ENCODE data around the gene C2CD4C.
"Not testable (repeated sequence)": the region's sequence is repeated elsewhere in the genome, so short reads cannot be mapped to it uniquely, and the experiment has no call there.

The C2CD4C gene

DNA sequence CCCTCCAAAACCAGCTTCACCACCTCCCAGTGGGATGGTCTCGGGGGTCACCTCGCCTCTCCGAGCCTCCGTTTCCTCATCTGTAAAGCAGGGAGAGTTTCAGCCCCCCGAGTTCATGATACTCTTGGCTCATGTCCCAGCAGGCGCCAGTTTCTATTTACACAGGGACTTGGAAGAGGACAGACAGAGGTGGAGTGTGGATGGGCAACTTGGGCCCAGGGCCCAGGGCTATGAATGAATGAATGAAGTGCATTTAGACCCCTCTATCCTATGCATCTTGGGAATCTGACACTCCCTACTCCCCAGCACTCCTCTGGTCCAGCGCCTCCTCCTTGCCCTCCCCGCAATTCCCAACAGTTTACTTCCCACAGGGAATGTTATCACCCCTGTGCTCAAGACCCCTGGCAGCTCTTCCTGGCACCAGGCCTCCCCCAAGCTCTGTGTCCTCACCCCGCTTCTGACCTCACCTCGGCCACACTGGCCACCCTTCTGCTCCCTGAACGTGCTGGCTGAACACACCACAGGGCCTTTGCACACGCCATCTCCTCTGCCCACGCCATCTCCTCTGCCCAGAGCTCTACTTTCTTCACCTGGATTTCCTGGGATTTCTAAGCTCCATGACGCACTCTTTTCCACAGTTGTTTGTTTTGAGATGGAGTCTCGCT lies 4.9 kb upstream of the C2CD4C start:
- no peak for DNase-seq (ENCODE audit: low spot score)

GRCh38 chr19:412356-413355 lies 3.7 kb upstream of the C2CD4C start:
- peak; percentile 78 for DNase-seq (ENCODE audit: low spot score)

DNA sequence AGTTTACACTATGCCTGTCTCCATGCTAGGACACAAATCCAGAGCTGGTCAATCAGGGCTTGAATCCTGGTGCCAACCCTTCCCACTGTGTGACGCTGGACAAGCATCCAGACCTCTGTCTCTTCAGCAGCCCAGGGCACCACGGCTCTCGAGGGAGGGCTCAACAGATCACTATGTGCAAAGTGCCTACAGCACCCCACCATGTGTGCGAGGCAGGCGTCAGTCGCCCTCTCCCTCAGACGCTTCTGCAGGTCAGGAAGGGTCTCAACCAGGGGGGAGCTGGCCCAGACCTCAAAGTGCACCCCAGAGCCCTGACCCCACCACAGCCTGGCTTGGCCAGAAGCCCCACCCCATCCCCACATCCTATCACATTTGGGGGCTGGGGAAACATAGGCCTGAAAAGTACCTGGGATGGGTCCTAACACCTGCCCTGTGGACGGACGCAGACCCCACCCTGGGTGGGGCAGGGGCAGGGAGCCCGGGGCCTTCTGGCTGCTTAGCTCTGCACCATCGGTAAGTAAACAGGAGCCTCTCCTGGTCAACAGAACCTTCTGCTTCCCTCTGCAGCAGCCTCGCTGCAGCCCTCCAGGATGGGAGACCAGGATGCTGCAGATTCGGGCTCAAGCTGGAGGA lies 2.9 kb upstream of the C2CD4C start:
- DNase-seq (ENCODE audit: low spot score), result no peak

DNA sequence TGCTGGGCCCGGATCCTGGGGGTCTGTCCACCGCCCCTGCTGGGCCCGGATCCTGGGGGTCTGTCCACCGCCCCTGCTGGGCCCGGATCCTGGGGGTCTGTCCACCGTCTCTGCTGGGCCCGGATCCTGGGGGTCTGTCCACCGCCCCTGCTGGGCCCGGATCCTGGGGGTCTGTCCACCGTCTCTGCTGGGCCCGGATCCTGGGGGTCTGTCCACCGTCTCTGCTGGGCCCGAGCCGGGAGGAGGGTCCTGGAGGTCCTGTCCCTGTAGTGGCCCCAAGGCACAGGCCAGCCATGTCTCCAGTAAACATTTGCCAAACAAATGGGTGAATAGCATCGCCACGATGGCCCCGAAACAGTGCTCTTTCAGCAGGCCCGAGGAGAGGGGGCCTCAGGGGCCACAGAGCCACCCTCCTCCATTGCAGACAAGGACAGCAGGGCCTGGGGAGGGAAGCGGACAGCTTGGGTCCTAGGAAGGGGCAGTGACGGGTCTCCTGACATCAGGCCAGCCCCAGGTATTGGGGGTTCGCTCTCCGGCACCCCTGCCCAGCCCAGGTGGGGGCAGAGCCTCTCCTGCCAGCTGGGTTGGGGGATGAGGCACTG lies 2.3 kb upstream of the C2CD4C start:
- not testable (repeated sequence) for DNase-seq (ENCODE audit: low spot score)

- DNase-seq (ENCODE audit: low spot score), result no peak
Observed at GRCh38 chr19:410243-410781, 1.4 kb upstream of the C2CD4C start.

DNA sequence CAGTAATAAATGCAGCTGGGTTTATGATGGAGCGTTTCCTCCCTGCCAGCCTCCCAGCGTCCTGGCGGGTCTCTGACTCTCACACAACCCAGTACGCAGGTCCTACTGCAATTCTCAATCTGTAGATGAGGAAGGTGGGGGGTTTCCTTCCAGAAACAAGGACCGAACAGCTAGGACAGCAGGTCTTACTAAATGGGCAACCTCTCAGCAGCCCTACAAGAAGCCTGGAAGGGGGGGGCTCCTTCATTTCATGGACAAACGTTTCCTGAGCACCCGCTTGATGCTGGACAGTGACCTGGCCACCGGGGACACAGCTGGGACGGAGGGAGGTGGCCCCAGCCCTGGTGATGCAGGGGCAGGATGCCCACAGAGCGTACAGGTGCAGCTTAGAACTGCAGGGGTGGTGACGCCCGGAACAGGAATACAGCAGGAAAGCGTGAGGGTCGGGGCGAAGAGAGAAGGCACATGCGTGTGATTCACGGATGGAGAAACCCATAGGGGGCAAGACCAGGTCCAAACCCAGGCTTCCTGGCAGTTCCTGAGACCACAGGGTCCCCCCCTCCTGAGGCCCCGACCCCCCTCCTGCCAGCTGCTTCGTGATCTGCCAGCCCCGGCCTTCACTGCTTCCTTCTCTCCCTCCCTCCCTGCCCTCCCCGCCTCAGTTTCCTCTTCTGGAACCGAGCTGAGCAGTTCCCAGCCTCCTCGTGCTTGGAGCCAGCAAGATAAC lies 732 bp upstream of the C2CD4C start:
- DNase-seq (ENCODE audit: low spot score), result no peak

DNA sequence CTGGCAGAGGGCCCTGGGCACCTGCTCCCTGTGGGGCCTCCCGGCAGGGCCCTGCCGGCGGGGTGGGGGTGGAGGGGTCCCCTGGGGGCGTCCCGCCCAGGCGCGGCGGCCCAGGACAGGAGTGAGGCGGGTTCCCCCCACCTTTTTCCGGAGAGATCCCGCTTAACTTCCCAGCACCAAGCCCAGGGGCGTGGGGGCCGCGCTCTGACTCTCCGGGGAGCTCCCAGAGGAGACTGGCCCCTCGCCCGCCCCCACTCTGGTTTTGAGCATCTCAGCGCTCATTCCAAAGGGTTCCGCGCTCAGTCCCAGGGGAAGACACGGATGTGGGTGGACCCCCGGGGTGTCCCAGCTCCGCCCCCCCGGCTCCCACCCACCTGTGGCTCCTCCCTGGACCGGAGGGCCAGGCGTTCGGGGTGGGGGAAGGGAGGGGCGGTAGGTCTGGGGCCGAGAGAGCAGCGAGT lies 476 bp downstream of the C2CD4C start:
- DNase-seq (ENCODE audit: low spot score), result no peak

DNA sequence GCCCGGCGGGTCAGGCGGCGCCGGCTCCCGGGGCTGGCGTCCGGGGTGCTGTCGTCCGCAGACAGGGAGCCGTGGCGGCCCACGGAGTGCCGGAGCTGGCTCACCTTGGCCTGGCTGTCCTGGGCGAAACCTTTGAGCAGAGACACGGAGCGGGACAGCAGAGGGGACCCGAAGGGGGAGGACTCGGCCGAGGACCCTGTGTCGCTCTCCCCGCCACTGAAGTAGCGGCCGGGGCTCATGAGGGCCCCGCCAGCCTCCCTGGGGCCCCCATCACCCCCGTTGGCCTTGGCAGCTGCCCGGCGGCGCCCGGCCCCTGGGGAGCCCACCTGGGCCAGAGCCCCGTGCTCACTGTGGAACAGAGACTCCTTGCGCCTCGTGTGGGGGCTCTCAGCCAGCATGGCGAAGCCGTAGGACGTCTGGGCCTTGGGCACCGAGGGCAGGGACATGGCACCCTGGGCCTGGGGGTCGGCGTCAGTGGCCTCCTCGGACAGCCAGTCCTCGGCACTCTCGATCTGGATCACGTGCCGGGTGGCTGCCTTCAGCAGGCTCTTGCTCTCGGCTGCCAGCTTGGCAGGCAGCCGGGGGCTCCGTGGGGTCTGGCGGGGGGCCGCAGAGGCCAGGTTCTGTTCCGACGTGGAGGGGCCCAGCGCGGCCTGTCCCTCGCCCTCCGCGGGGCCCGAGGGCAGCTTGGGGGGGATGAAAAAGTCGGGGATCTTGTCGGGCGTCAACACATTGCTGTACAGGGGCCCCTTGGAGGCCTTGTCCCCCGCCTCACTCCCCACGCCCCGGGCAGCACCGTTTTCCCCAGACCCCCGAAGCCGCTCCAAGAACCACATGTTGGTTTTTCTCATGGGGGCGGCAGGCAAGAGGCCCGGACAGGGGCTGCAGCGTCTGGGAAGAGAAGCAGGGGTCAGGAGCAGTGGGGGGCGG lies 1.2 kb downstream of the C2CD4C start:
- no peak for DNase-seq (ENCODE audit: low spot score)

- DNase-seq (ENCODE audit: low spot score), result no peak
Observed at GRCh38 chr19:406971-407510, 1.9 kb downstream of the C2CD4C start.

GRCh38 chr19:406135-406781 lies 2.7 kb downstream of the C2CD4C start:
- no peak for DNase-seq (ENCODE audit: low spot score)

DNA sequence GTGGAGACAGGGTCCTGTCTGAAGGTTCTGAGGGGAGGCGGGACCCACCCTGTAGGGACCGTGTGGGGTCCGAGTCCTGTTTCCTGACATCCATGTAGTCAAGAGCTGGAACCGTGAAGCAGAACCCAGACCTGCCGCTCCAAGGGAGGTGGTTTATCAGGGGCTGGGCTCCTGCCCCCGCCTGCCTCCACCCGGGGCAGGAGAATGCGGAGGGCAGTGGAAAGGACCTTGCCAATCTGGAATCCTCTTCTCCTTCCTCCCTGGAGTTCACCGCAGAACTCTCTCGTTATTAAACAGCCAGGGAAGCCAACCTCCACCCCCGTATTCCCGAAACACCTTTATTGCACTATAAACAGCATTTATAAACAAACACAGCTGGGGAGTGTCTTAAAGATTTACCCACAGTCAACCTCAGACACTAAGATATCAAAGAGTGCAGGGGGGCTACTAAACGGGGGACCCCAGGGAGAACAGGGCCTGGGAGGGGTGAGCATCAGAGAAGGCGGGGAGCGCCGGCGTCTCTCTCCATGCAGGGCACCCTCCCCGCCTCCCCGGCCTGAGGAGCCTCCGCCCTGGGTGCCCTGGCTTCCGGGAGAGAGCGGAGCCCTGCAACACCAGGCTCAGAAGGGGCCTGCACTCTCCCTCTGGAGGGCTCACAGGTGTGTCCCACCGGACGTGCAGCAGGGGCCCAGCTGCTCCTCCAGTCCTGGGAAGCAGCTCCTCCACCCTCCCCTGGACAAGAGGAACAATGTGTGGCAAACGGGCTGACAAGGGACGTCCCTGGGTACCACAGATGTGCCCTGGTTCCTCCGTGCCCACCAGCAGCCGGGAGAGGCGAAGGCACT lies 3.6 kb downstream of the C2CD4C start:
- peak; percentile 7 for DNase-seq (ENCODE audit: low spot score)

GRCh38 chr19:403221-404027 lies 5.5 kb downstream of the C2CD4C start:
- no peak for DNase-seq (ENCODE audit: low spot score)

- no peak for DNase-seq (ENCODE audit: low spot score)
Observed at GRCh38 chr19:402786-403185, 6.2 kb downstream of the C2CD4C start.

- no peak for DNase-seq (ENCODE audit: low spot score)
Observed at GRCh38 chr19:401866-402511, 7.0 kb downstream of the C2CD4C start.

DNA sequence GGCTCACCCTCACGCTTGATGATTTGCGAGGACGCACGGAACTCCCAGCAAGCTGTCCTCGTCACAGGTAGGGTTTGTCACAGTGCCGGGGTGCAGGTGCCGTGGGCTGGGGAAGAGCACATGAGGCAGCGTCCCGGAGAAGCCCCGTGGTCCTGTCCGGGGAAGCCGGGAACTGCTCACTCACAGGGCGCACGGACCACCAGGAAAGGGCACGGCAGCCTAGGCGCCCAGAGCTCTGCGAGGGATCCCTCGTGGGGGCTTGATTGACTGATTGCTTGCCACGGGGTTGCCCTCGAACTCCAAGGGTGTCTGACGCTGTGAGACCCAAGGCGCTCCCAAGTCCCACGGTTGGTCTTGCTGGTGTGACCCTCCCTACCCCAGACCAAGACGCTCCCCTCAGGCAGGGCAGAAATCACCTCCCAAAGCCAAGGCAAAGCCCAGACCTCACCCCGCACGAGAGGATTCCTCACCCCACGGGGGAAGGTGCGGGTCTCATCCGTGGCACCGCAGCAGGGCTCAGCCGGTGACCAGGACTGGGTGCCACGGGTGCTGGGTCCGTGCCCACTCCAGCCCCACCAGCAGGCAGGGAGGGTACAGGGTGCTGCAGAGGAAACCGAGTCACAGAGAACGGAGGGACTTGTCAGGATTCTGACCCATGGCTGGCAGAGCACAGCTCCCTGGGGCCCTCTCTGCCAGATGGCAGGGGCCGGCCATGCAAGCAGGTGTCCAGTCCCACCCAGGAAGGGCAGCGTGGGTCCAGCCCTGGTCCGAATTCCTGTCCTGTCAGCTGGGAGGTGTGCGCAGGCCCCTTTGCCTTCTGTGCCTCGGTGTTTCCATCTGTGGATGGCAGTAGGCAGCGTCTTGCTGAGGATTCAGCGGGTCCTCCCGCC lies 7.7 kb downstream of the C2CD4C start:
- no peak for DNase-seq (ENCODE audit: low spot score)

GRCh38 chr19:399370-399769 lies 9.6 kb downstream of the C2CD4C start:
- no peak for DNase-seq (ENCODE audit: low spot score)
